GM19328 (cell line): ENCODE results near the gene SIX2.
"Not testable (repeated sequence)": the region's sequence is repeated elsewhere in the genome, so short reads cannot be mapped to it uniquely, and the experiment has no call there.

ENCODE experiments used
- ATAC-seq: cut with Tn5 transposase; IDR thresholded peaks from one replicate; pipeline ENCODE4 v1.9.1; 2021; ENCODE audit warnings: mild to moderate bottlenecking, moderate library complexity; ENCODE audit not compliant: unreplicated experiment

SIX2 gene

DNA sequence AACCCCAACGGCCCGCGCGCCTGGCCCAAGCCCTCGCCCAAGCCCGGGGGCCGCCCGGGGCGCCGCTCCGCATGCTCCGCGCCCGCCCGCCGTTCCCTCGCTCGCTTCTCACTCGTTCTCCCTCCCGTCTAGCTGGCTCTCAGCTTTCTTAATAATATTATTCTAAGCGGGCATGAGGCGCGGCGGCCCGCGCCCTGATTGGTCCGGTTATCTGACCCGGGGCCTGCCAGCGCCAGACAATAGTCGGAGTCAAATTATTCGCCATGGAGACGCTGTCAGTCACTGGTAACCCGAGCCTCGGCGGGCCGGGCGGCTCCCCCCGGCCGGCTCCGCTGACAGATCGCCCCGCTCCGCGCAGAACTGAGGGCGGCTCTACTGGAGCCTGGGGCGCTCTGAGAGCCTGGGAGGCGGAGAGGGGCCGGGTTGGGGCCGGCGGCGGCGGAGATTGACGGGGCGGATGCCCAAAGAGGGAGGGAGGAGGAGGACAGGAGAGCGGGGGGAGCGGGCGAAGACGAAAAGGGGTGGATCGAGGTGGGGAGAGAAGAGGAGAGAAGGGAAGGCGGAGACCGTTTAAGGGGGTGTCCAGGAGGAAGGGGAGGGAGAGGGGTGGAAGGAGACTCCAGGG is at the start of gene SIX2:
SIX2 (minus strand) TSS at position 150 of the 625 bp plus-strand sequence. CDS start 342 bp downstream, outside the sequence.
- no peak for ATAC-seq

DNA sequence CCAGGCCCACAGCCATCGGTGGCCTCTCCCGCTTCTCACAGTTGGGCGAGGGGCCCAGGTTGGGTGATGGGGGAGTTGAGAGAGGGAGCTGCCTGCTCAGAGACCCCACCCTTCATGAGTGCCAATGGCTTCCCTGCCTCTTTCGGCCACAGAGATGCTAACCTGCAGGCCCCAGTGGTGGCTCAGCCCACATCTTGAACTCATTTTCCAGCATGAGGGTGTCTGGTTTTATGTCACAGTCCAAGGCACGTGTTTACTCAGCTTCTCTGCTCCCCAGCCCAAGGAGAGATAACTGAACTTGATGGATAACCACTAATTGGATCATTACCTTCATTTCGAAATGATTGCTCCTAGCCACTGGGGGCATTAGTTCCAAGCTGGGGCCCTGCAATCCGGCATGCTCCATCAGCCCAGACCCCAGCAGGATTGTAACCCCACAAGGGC is 45.9 kb upstream of the SIX2 start:
- no peak for ATAC-seq

DNA sequence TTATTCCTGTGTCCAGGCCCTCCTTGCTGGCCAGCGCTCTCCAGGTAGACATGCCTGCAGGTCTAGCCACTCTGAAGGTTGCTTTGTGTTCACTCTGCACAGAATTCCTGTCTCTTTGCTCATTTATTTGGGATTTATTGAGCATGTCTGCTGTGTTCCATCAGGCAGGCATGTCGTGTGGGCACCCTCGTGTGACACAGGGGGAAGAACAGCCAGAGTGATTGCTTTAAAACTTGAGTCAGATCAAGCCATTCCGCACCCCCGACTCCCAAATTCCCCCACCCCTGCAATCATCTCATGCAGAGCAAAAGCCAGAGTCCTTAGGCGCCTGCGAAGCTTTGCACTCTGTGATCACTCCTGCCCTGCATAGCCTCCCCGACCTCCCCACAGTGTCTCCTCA is 44.7 kb upstream of the SIX2 start:
- no peak for ATAC-seq

DNA sequence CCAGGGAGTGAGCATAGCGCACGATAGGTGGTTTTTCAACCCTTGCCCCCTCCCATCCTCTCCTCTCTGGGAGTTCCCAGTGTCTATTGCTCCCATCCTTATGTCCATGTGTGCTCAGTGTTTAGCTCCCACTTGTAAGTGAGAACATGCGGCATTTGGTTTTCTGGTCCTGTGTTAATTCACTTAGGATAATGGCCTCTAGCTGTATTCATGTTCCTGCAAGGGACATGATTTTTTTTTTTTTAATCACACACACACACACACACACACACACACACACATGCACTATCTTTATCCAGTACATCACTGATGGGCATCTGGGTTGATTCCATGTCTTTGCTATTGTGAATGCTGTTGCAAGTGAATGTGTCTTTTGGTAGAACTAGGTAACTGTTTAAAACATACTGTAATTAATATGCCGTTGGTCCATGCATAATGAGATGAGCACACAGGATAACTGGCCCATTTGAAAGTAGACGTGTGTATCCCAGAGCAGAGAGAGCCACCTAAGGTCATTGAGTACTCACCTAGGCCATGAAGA is 43.2 kb upstream of the SIX2 start:
- no peak for ATAC-seq

DNA sequence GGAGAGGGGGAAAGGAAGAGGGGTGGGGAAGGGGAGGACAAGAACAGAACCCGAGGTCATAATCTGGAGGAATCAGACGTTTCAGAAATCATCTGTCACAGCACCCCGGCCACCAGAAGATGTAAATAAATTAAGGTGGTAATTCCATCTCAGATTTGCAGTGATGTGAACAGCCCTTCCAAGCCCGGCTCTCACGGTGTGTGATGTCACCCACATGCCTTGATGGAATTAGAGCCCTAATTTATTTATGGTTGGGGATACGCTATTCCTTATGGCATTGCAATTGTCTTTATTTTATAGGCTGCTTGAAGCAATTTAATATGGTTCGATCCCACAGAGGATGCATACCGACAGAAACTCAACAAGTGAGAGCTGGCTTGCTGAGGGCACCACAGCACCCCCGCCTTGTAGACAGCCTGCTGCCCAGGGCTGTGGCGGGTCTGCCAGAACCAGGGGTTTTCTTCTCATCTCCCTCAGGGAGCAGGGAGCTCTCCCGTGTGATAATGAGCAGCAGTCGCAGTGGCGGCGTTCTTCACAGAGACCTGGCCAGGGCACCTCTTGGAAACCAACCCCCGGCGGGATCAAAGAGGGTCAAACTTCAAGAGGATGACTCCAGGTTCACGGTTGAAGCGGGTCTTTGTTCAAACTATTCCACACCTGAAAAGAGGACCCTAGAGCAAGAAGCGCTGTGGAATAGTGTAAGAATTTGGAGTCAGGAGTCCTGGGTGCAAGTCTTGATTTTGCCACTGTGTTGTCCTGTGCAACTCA is 40.5 kb upstream of the SIX2 start:
- ATAC-seq: no peak

DNA sequence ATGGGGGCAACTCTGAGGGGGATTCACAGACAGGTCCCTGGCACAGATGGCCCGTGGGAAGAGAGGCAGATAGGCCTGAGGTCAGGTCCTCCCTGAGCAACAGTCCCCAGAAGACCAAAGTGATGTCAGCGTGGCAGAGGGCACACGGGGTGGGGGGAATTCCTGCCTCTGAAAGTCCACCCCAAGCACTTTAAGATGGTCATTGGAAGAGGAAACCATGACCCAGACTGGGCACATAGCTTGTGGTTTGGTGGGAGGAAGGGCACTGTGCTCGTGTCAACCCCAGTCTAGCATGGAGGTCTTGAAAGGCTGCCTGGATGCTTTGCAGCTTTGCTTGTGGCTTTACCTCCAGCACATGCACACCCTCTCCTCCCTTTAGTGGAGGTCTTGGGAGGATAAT is 38.0 kb upstream of the SIX2 start:
- no peak for ATAC-seq

DNA sequence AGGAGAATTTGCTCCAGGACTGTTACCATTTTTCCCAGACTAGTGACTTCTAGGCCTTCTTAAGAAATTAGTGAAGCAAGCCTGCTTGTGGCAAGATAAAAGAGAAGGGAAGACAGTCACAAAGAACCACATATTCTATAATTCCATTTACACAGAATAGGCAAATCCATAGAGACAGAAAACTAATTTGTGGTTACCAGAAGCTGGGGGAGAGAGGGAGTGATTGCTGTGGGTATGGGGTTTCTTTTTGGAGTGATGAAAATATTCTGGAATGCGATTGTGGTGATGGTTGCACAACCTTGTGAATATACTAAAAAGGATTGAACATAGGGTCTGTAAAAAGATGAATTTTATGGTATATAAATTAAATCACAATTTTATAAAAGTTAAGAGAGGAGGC is 37.5 kb upstream of the SIX2 start:
- ATAC-seq: no peak

DNA sequence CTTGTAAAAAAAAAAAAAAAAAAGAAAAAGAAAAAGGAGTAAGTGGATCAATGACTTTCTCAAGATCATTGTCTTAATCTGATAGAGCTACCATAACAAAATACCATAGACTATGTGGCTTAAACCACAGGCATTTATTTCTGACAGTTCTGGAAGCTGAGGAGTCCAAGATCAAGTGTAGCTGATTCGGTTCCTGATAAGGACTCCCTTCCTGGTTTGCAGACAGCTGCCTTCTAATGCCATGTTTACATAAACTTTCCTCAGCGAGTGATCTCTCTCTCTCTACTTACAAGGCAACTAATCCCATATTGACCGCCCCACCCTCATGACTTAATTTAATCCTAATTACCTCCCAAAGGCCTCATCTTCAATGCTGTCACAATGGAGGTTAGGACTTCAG is 36.5 kb upstream of the SIX2 start:
- ATAC-seq: no peak

DNA sequence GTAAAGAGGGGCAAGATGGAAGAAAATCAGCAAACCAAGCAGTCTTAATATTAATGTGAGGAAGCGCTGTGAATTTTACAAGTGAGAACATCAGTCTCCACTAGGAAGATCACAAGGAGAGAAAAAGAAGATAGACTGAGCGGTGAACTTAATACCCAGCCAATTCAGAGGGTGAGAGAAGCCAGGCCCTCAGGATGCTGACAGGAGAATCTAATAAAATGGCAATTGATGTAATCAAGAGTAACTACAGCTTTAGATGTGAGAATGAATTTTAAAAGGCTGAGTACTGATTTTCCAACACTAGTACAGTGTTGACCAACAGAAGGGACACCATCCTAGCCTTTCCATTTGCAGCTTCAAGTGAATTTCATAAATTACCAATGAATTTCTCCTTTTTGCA is 35.7 kb upstream of the SIX2 start:
- ATAC-seq: no peak

DNA sequence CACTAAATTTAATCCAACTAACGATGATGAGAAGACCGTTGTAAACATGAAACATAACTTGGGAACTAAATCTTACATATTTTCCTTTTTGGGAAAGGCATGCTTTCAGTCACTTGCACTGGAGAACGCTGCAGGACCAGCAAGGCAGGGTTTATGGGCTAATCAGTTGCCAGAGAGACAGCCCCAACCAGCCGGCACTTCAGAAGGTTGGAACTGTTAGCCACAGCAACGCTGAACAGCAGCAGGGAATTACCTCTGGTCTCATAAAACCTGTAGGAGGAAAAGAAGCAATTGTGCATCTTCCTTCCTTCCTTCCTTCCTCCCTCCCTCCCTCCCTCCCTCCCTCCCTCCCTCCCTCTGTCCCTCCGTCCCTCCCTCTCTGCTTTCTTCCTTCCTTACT is 33.9 kb upstream of the SIX2 start:
- ATAC-seq: no peak

DNA sequence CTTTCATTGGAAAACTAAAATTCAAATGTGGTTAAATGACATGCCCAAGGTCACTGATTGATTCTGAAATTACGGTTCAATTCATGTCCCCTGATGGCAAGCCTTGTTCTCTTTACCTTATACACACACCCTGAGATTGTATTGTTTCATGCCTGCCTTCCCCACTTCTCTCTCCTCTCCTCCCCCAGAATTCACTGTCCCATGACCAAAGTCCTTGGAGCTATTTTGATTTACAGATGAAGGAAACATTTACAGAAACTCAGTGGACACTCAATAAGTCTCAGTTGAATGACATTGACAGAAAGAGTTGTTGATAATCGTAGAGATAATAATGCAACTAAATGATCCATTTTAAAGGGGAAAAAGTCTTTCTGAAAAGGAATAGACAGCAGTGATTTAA is 33.1 kb upstream of the SIX2 start:
- no peak for ATAC-seq

DNA sequence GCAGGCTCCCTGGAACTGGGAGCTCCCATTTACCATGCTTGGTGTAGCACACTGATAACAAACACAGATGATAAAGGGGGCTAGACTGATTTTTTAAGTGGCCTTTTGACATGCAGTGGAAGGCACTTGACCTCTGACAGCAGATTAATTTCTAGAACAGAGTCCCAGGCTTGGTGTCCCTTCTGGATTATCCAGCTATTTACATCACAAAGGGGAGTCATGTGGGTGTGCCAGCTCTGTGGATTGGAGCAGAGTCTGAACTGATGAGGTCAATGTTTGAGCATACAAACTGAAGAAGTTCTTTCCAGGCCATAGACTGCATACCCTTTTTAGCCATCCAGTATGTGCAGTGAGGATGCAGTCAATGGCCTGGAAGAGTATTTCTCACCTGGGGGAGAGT is 31.5 kb upstream of the SIX2 start:
- no peak for ATAC-seq

DNA sequence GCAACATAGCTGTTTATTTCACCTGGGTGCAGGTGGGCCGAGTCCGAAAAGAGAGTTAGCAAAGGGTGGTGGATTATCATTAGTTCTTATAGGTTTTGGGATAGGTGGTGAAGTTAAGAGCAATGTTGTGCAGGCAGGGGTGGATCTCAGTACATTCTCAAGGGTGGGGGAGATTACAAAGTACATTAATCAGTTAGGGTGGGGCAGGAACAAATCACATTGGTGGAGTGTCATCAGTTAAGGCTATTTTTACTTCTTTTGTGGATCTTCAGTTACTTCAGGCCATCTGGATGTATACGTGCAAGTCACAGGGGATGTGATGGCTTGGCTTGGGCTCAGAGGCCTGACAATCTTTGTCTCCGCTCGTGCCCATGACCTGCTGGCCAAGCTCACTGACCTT is 30.6 kb upstream of the SIX2 start:
- ATAC-seq: not testable (repeated sequence)

DNA sequence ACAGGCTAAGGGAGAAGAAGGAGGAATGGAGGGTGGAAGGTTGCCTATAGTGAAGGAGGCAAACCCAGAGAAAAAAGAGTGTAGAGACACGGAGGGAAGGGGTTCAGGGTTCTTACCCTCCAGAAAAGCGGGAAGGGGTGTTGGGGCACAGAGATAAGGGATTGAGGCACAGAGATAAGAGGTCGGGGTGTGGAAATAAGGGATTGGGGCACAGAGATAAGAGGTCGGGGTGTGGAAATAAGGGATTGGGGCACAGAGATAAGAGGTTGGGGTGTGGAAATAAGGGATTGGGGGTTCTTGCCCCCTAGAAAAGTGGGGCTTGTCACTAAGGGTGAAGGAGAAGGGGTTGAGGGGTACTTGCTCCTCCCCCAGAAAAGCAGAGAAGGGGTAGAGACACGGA is 29.6 kb upstream of the SIX2 start:
- not testable (repeated sequence) for ATAC-seq

DNA sequence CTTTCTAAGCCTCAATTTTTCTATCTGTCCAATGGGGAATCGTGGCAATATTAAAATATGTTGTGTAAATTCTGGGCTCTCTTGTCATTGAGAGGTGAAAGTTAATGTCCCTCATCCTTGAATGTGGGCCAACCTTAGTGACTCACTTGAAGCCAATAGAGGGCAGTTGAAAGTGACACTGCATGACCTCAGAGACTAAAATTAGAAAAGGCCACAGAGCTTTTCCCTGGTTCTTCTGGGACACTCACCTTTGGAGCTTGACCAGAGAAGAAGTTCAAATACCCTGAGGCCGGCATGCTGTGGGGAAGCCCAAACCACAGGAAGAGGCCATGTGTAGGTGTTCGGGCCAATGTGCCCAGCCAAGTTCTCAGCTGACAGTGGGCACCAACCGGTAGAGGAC is 24.1 kb upstream of the SIX2 start:
- ATAC-seq: no peak

DNA sequence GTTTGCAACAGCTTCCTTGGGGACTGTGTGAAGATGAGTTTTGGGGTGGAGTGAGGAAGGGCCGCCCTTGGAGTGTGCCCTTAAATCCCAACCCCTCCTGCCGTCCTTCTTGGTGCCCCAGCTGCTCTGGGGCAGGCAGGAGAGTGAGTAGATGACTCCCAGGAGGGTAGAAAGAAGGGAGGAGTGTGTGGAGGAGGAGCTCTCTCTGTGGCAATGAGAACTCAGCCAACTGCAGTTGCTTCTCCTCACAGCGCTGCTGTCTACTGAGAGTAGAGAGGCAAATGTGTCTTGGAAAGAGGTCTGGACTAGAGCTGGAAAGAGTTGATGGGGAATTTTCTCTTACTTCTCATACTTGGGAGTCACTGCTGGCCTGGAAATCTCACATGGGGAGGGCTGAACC is 21.8 kb upstream of the SIX2 start:
- ATAC-seq: no peak

DNA sequence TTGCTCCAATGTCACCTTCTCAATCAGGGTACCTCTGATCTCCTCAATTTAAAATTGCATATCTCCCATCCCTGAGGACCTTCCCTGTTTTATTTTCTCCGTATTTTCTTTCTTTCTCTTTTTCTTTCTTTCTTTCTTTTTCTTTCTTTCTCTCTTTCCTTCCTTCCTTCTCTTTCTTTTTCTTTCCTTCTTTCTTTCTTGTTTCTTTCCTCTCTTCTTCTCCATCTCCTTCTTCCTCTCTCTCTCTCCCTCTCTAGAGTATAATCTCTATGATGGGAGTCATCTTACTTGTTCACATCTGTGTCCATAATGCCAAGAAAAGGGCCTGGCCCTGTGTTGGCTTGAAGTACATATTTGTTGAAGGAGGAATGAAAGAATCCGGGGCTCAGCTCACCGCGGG is 21.3 kb upstream of the SIX2 start:
- ATAC-seq: no peak

DNA sequence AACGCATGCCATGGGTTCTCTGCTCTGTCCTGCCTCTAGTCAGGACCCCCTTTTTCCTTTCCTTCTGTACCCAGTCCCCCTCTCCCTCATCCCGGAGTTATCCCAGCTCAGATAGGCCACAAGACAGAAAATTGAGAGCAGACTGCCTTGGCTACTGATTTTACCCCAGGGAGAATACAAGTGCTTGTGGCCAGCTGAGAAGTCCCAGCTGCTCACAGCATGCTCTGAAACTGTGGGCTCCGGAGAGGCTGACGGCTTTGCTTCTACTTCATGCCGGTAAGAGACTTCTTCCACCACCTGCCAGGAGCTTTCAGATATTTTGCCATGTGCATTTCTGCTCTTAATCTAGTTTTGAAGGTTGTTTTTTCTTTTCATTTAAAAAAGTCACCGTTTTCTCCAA is 20.0 kb upstream of the SIX2 start:
- ATAC-seq: no peak

DNA sequence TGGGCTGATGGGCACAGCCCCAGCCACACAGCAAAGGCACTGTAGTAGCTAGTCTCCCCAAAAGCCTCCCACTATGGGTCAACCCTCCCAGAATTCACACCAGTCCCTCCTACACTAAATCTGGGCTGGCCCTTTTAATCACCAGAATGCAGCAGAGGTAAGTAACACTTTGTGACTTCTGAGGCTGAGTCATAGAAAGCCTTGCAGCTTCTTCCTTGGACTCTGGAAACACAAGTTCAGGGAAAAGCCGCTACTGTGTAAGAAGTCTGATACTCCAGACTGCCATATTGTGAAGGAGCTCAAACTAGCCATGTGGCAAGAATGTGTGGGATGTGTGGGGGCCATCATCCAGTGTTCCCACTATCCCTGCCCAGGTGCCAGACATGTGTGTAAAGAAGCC is 19.0 kb upstream of the SIX2 start:
- ATAC-seq: no peak

DNA sequence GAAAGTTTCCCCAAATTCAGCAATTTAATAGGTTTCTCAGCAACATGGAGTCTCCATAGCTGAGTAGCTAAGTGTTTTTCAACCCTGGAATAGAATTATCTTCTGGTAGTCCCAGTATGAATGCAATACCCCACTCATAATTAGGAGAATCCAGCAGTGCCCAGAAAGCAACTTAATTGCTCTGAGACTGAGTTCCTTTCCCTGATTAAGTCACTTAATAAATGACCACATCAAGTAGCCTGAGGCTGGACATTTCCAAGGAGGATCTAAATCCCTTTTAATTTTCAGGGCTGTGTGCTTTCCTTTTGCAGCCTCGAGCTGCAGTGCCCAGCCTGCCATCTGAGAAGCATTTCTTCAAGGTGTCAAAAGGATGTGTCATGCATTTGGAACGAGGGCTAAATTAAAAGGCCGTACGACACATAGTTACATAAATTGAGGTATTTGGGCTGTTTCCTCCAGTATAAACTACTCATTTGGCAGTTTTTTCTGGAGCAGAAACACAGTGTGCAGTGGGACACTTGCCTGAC is 17.7 kb upstream of the SIX2 start:
- ATAC-seq: no peak

DNA sequence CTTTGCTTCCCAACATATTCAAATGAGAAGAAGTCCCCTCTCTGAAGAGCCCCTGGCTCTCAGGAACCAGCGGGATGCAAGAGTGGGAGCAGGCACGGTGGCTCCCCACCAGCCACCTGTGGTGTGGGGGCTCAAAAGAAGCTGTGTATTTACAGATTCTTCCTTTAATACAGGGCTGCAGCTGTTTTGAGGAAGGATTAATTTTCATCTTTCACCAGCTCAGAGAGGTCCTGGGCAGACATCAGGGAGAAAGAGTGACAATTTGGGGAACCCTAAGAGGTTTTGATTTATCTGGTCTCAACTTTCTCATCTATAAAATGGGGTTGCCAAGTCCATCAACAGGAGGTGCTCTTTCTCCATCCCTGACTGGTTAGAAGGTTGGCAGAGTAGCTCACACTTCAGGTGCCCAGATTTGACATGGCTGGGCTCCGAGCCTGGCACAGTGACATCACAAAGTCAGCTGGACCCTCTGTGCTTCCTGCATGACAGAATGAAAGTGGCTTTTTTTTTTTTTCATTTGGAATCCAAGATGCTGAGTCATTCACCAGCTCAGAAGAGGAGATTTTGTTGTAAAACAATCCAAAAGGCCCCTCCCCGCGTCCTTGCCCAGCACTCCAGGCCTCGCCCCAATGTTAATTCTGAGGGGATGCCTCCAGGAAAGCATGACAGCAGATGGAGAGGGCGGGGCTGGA is 15.5 kb upstream of the SIX2 start:
- ATAC-seq: no peak

DNA sequence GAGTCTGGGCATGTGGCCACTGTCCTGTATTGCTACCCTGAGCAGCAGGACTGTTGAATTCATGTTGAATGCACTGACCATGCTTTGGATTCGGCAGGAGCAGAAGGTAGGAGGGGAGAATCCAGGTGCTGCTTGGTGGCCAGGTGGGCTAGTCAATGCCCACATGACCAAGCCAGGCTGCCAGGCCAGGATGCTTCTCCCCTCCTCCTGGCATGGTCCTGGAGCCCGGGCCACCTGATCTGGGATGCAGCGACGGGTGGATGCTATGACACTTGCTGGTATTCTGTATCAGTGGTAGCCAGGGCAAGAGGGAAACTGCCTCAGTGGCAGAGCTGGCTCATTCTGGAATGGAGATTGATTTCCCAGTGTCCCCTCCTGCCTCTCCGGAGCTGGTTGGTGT is 14.8 kb upstream of the SIX2 start:
- no peak for ATAC-seq
